Fibroblast of lung (primary cell): Measurements from ENCODE around the gene SRPK2.

Source experiments
- CTCF ChIP-seq, 2 donors: IDR thresholded peaks in 1 of 2; conservative IDR thresholded peaks in 1 of 2; 1 replicate in 1 of 2; 2 replicates in 1 of 2; pipeline ENCODE4 v1.5.1; 2011 to 2012; ENCODE audit warnings: low read length in 2 of 2, control low read depth in 1 of 2, inconsistent platforms in 1 of 2, low read depth in 1 of 2, mild to moderate bottlenecking in 1 of 2
- EZH2 ChIP-seq: IDR thresholded peaks from 2 replicates; pipeline ENCODE4 v1.5.1; 2012; ENCODE audit warnings: low read length, control low read depth, mild to moderate bottlenecking; ENCODE audit errors: missing control alignments

GRCh38 chr7:105238198-105238765, 150.4 kb downstream of the SRPK2 start:
- TF ChIP-seq EZH2 = no peak
- no peak for TF ChIP-seq CTCF (conservative IDR thresholded peaks at IDR 0.05 in 1 of 2, IDR thresholded peaks at IDR 0.05 in 1 of 2; ENCODE audit: low read depth in 1 of 2, low read length in 2 of 2)
